Activated naive CD4-positive, alpha-beta T cell treated with Interleukin-2 at 50 U/mL for 16 hours (primary cell): ENCODE data around the gene TWIST1.

Experiments used
- DNase-seq: peaks from one replicate; pipeline ENCODE4 v3.0.0-alpha.2; 2020

Gene TWIST1

GRCh38 chr7:19094598-19095352 lies 22.7 kb downstream of the TWIST1 start:
- DNase-seq, result no peak

- no peak for DNase-seq
Observed at GRCh38 chr7:19094138-19094537, 23.3 kb downstream of the TWIST1 start.

GRCh38 chr7:19091550-19092200 lies 25.8 kb downstream of the TWIST1 start:
- DNase-seq, result no peak

GRCh38 chr7:19090526-19090925 lies 26.9 kb downstream of the TWIST1 start:
- no peak for DNase-seq

GRCh38 chr7:19089797-19090196 lies 27.6 kb downstream of the TWIST1 start:
- DNase-seq, result no peak

GRCh38 chr7:19089378-19089777 lies 28.1 kb downstream of the TWIST1 start:
- DNase-seq, result no peak

- no peak for DNase-seq
Observed at GRCh38 chr7:19080093-19080492, 37.3 kb downstream of the TWIST1 start.

- DNase-seq, result no peak
Observed at GRCh38 chr7:19079066-19079465, 38.4 kb downstream of the TWIST1 start.

- no peak for DNase-seq
Observed at GRCh38 chr7:19069842-19070241, 47.6 kb downstream of the TWIST1 start.

- no peak for DNase-seq
Observed at GRCh38 chr7:19066170-19066569, 51.3 kb downstream of the TWIST1 start.
